Measurements from ENCODE around the gene CPA5. TPM values are rescaled to one million over a fixed set of nuclear protein-coding genes. Genes with fewer than 3 reads are reported as not detected.
A peak's percentile ranks its signal among the peaks of the same experiment; 100 is the strongest.

Gene CPA5
- total RNA-seq, 6 donors from 2014 or later = not detected

GRCh38 chr7:130360518-130360917 is 15.9 kb downstream of the CPA5 start:
- no peak overlapping the region for H3K4me3 ChIP-seq
- no peak for DNase-seq
- no peaks in the 10 kb centered on the region for H3K27me3 ChIP-seq
- peaks cover 0 to 11% (median 10%) of the 10 kb centered on the region in 4 donors for H3K9me3 ChIP-seq
- no peaks in the 10 kb centered on the region for H3K36me3 ChIP-seq
- peaks cover 0 to 6% (median 5%) of the 10 kb centered on the region in 4 donors for H3K4me1 ChIP-seq
- TF ChIP-seq POLR2AphosphoS5 (IDR thresholded peaks at IDR 0.05) (no peak), CTCF (IDR thresholded peaks at IDR 0.05) (no peak), POLR2A (IDR thresholded peaks at IDR 0.05) (no peak), EP300 (IDR thresholded peaks at IDR 0.05) (no peak)
- ATAC-seq (ENCODE audit: low FRiP score in 2 of 2) = no peak
- H3K27ac ChIP-seq = no peak overlapping the region
- 93 to 95% methylated on average over 3 of the region's 3 CpGs for WGBS, 2 donors

- Histone ChIP-seq H3K27ac (no peak overlapping the region), H3K4me3 (no peak overlapping the region), H3K9me3 (peaks cover 0 to 11% (median 10%) of the 10 kb centered on the region in 4 donors), H3K4me1 (no peaks in the 10 kb centered on the region), H3K36me3 (no peaks in the 10 kb centered on the region), H3K27me3 (no peaks in the 10 kb centered on the region)
- DNase-seq (no peak), ATAC-seq (ENCODE audit: low FRiP score in 2 of 2) (no peak)
- WGBS, 2 donors = 92 to 93% methylated on average over 6 to 7 of the region's 7 CpGs
- TF ChIP-seq POLR2AphosphoS5 (IDR thresholded peaks at IDR 0.05) = no peak
- no peak for TF ChIP-seq EP300 (IDR thresholded peaks at IDR 0.05)
- TF ChIP-seq CTCF (IDR thresholded peaks at IDR 0.05) = no peak
- TF ChIP-seq POLR2A (IDR thresholded peaks at IDR 0.05) = no peak
Observed at GRCh38 chr7:130361681-130362080, 17.1 kb downstream of the CPA5 start.

- ATAC-seq (ENCODE audit: low FRiP score in 2 of 2) (no peak), DNase-seq (no peak)
- Histone ChIP-seq H3K4me3 (no peak overlapping the region), H3K4me1 (no peaks in the 10 kb centered on the region), H3K9me3 (peaks cover 0 to 11% (median 10%) of the 10 kb centered on the region in 4 donors), H3K27me3 (no peaks in the 10 kb centered on the region), H3K27ac (no peak overlapping the region), H3K36me3 (no peaks in the 10 kb centered on the region)
- WGBS, 2 donors = 91% methylated on average over 7 to 10 of the region's 10 CpGs
- no peak for TF ChIP-seq CTCF (IDR thresholded peaks at IDR 0.05)
- no peak for TF ChIP-seq EP300 (IDR thresholded peaks at IDR 0.05)
- no peak for TF ChIP-seq POLR2AphosphoS5 (IDR thresholded peaks at IDR 0.05)
- no peak for TF ChIP-seq POLR2A (IDR thresholded peaks at IDR 0.05)
Observed at GRCh38 chr7:130362251-130362816, 17.7 kb downstream of the CPA5 start.

GRCh38 chr7:130363026-130363847 is 18.6 kb downstream of the CPA5 start:
- peak in 1 of 2 donors; percentile 50 for ATAC-seq (ENCODE audit: low FRiP score in 2 of 2)
- H3K27ac ChIP-seq = no peak overlapping the region

More at GRCh38 chr7:130363026-130363847, 18.6 kb downstream of the CPA5 start:
- Histone ChIP-seq H3K36me3 (no peaks in the 10 kb centered on the region), H3K9me3 (peaks cover 0 to 11% (median 10%) of the 10 kb centered on the region in 4 donors), H3K27me3 (no peaks in the 10 kb centered on the region), H3K4me3 (no peak overlapping the region), H3K4me1 (no peaks in the 10 kb centered on the region)
- TF ChIP-seq EP300 (IDR thresholded peaks at IDR 0.05) (no peak), CTCF (IDR thresholded peaks at IDR 0.05) (no peak), POLR2AphosphoS5 (IDR thresholded peaks at IDR 0.05) (no peak), POLR2A (IDR thresholded peaks at IDR 0.05) (no peak)
- 85 to 94% methylated on average over 8 of the region's 8 CpGs for WGBS, 2 donors
- DNase-seq = no peak

Data from upper lobe of left lung (tissue), 6 donors.